MM.1S (cell line): ENCODE measurements around the gene MTNR1B.

Experiments used
- EZH2 ChIP-seq: fragments of 300-600 bp; sonication (generic); optimal IDR thresholded peaks from 2 replicates; pipeline ENCODE3; 2017; ENCODE audit warnings: low read depth, mild to moderate bottlenecking, antibody characterized with exemption, low read length, mixed read lengths
- TF ChIP-seq, protein P1 (sequence below): fragments of 300-600 bp; sonication (generic); IDR thresholded peaks from 2 replicates; pipeline ENCODE4 v1.5.1; 2016; ENCODE audit warnings: antibody characterized with exemption, low read length, mixed read lengths

DNA sequence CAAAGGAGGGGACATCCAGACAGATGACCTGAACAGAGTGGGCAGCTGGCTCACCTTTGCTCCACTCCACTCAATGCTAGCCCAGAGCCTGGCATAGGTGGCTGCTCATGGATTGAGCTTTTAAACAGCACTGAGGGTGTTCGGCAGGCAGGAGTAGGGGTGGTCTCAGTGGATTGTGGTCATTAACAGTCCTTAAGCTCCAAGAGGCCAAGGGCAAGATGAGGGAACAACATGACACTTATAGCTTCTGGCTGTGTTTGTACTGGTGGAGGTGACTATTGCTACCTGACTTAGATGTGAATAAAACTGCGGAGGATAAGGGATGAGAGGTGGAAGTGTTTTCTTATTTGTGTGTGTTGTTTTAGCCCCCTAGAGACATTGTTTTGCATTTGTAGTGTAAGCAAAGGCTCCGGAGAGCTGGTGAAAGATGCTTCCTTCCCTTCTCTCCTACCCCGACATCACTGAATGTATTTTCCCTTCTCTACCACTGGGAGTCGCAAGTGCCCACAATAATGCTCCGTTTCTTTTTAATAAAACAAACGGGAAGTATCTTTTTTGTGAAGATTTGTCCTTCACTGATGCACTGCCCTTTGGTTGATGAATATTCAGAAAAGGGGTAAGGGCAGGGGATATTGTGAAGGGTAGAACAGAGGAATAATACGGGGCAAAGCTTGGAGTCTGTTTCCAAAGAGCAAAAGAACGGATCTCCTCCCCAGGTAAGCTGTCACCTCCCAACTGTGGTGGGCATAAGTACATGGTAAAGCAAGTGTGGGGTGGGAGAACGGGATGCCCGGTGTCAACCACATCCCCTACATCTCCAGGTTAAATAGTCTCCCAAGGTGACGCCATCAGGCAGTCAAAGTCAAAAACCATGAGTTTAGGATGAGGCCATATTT is 27.5 kb upstream of the MTNR1B start:
- TF ChIP-seq, protein P1, sequence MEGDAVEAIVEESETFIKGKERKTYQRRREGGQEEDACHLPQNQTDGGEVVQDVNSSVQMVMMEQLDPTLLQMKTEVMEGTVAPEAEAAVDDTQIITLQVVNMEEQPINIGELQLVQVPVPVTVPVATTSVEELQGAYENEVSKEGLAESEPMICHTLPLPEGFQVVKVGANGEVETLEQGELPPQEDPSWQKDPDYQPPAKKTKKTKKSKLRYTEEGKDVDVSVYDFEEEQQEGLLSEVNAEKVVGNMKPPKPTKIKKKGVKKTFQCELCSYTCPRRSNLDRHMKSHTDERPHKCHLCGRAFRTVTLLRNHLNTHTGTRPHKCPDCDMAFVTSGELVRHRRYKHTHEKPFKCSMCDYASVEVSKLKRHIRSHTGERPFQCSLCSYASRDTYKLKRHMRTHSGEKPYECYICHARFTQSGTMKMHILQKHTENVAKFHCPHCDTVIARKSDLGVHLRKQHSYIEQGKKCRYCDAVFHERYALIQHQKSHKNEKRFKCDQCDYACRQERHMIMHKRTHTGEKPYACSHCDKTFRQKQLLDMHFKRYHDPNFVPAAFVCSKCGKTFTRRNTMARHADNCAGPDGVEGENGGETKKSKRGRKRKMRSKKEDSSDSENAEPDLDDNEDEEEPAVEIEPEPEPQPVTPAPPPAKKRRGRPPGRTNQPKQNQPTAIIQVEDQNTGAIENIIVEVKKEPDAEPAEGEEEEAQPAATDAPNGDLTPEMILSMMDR: peak; percentile 69
- no peak for TF ChIP-seq EZH2
